UCSD-AML1 (cell line): ENCODE data around the gene SNX14.

Source experiments
- DNase-seq: peaks from one replicate; lab custom pipeline; 2025; ENCODE audit not compliant: unreplicated experiment; lab: John Stamatoyannopoulos, UW

The SNX14 gene

GRCh38 chr6:85465762-85466161 is 127.9 kb downstream of the SNX14 start:
- DNase-seq, result no peak

GRCh38 chr6:85464722-85465150 is 128.9 kb downstream of the SNX14 start:
- DNase-seq, result peak; percentile 27

DNA sequence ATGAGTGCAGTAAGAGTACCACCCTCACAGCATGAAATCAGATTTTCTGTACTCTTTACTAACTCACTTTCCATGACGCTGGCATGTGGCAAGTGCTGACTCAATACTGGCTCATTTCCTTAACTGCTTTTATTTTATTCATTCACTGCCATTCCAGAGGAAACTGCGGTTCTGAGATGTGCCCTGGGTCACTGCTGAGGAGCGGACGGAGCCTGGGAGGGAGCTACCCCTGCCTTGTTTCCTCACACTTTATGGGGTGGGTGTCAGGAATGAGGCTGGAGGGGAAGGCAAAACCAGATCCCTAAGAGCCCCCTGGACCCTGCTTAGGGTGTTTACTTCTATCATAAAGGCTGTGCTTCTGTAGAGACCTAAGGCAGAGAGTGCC is 129.4 kb downstream of the SNX14 start:
- DNase-seq, result peak; percentile 63

DNA sequence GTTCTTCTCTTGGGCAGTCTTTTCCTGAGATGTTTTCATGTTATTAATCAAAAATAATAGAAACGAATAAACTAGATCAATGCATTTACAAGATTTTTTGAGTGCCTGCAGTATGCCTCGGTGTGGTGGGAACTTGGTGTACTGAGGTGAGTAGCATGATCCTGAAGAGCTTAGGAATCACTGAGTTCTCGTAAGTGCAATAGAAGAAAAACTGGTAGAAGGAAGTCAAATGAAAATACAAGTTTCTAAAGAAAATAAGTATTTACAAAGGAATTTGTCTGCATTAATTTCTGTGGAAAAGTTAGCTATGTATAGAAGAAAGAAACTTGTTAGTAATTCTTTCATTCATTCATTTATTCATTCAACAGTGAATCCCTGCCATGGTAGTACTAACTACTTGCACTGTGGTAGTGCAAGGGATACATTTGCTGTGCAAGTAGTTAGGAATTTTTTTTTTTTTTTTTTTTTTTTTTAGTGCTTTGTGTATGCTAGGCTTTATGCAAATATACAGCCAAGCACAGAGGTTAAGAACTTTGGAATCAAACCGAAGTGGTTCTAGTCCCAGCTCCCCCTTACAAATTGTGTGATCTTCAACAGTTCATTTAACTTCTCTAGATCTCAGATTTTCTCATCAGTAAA is 129.9 kb downstream of the SNX14 start:
- DNase-seq, result no peak

GRCh38 chr6:85462673-85463072 is 131.0 kb downstream of the SNX14 start:
- DNase-seq, result no peak

- DNase-seq, result peak; percentile 40
Measured at GRCh38 chr6:85461798-85462170, 131.9 kb downstream of the SNX14 start.

- peak; percentile 48 for DNase-seq
Measured at GRCh38 chr6:85460921-85461797, 132.5 kb downstream of the SNX14 start.

- peak; percentile 18 for DNase-seq
Measured at GRCh38 chr6:85460154-85460920, 133.3 kb downstream of the SNX14 start.

- DNase-seq, result no peak
Measured at GRCh38 chr6:85459224-85459901, 134.3 kb downstream of the SNX14 start.

- DNase-seq, result no peak
Measured at GRCh38 chr6:85458782-85459181, 134.9 kb downstream of the SNX14 start.

GRCh38 chr6:85458184-85458583 is 135.5 kb downstream of the SNX14 start:
- peak; percentile 18 for DNase-seq

GRCh38 chr6:85456782-85457181 is 136.9 kb downstream of the SNX14 start:
- no peak for DNase-seq
